ENCODE data around the gene TRAF3.

GRCh38 chr14:102819176-102819628 lies 42.0 kb downstream of the TRAF3 start:
- TF ChIP-seq CTCF (IDR thresholded peaks at IDR 0.05; ENCODE audit: low read depth, low read length, missing input control) (no peak), GABPA (IDR thresholded peaks at IDR 0.05 in 1 of 2, conservative IDR thresholded peaks at IDR 0.05 in 1 of 2) (no peak), HNF4A (conservative IDR thresholded peaks at IDR 0.05) (no peak), EGR1 (IDR thresholded peaks at IDR 0.05; ENCODE audit: low read depth in 2 of 2) (no peak), HNF4G (IDR thresholded peaks at IDR 0.05) (no peak), MAX (IDR thresholded peaks at IDR 0.05) (no peak), RXRA (IDR thresholded peaks at IDR 0.05) (no peak), FOXA1 (IDR thresholded peaks at IDR 0.05) (no peak), TAF1 (conservative IDR thresholded peaks at IDR 0.05) (no peak), ATF3 (IDR thresholded peaks at IDR 0.05) (no peak), SP1 (IDR thresholded peaks at IDR 0.05) (no peak), REST (IDR thresholded peaks at IDR 0.05) (no peak)

Data from liver (tissue), 3 donors.